ENCODE measurements around the gene PEX16. TPM values are rescaled to one million over a fixed set of nuclear protein-coding genes. Genes with fewer than 3 reads are reported as not detected.

PEX16 gene
- total RNA-seq, 1 donor from 2014 or later: 24.5 TPM

DNA sequence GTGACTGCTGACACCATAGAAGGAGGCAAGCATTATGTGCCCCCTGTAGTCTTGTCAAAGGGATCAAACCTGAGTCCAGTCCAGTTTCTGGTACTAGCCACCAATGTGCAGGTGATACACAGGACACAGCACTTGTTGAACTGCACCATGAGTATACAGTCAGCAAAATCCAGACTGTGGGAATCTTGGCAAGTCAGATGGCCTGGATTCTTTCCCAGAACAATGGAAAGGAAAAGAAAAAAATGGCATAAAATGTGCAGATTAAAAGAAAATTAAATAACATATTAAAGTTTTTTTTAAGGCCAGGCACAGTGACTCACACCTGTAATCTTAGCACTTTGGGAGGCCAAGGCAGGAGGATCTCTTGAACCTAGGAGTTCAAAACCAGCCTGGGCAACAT is 53.6 kb downstream of the PEX16 start:
- Mint-ChIP-seq H3K27me3 (ENCODE audit: unreplicated experiment) (no peaks in the 10 kb centered on the region), H3K4me3 (ENCODE audit: unreplicated experiment) (no peak overlapping the region), H3K36me3 (ENCODE audit: unreplicated experiment) (peaks cover 38% of the 10 kb centered on the region), H3K4me1 (ENCODE audit: unreplicated experiment) (peaks cover 15% of the 10 kb centered on the region), H3K27ac (ENCODE audit: unreplicated experiment) (no peak overlapping the region), H3K9me3 (ENCODE audit: unreplicated experiment) (no peaks in the 10 kb centered on the region)
- TF ChIP-seq, protein P1, sequence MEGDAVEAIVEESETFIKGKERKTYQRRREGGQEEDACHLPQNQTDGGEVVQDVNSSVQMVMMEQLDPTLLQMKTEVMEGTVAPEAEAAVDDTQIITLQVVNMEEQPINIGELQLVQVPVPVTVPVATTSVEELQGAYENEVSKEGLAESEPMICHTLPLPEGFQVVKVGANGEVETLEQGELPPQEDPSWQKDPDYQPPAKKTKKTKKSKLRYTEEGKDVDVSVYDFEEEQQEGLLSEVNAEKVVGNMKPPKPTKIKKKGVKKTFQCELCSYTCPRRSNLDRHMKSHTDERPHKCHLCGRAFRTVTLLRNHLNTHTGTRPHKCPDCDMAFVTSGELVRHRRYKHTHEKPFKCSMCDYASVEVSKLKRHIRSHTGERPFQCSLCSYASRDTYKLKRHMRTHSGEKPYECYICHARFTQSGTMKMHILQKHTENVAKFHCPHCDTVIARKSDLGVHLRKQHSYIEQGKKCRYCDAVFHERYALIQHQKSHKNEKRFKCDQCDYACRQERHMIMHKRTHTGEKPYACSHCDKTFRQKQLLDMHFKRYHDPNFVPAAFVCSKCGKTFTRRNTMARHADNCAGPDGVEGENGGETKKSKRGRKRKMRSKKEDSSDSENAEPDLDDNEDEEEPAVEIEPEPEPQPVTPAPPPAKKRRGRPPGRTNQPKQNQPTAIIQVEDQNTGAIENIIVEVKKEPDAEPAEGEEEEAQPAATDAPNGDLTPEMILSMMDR (IDR thresholded peaks at IDR 0.05): no peak
- no peak for DNase-seq (ENCODE audit: extremely low spot score, unreplicated experiment)

DNA sequence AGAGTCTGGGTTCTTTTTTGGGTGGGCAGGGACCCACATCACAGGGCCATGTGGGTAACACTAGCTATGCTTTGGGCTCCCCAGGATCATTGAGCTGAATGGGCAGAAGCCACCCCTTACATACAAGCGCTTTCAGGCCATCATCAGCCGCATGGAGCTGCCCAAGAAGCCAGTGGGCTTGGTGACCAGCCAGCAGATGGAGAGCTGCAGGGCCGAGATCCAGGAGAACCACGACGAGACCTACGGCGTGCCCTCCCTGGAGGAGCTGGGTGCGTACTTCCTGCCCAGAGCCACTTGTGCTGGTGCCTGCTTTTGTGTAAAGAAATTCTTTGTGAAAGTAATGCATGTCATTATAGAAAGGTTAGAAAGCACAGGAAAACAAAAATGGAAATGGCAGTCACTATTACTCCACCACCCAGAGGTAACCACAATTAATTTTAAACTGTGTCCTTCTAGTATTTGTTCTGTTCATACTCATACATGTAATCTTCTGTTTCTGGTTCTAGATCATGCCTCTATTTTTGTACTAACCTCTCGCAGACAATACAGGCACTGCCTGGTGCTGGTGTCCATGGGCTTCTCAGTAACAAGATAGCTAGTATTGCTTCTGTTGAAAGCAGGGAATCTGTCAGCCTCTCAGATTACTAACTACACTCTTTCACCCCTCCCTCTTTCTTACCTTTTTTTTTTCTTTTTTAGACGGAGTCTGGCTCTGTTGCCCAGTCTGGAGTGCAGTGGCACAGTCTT is 56.7 kb downstream of the PEX16 start:
- DNase-seq (ENCODE audit: extremely low spot score, unreplicated experiment): no peak
- H3K4me3 Mint-ChIP-seq (ENCODE audit: unreplicated experiment): no peak overlapping the region
- no peaks in the 10 kb centered on the region for H3K9me3 Mint-ChIP-seq (ENCODE audit: unreplicated experiment)
- peak overlapping the region; percentile 47 for H3K27ac Mint-ChIP-seq (ENCODE audit: unreplicated experiment)
- TF ChIP-seq, protein P1 (IDR thresholded peaks at IDR 0.05): no peak
- H3K27me3 Mint-ChIP-seq (ENCODE audit: unreplicated experiment): no peaks in the 10 kb centered on the region
- peaks cover 30% of the 10 kb centered on the region for H3K4me1 Mint-ChIP-seq (ENCODE audit: unreplicated experiment)
- H3K36me3 Mint-ChIP-seq (ENCODE audit: unreplicated experiment): peaks cover 40% of the 10 kb centered on the region

DNA sequence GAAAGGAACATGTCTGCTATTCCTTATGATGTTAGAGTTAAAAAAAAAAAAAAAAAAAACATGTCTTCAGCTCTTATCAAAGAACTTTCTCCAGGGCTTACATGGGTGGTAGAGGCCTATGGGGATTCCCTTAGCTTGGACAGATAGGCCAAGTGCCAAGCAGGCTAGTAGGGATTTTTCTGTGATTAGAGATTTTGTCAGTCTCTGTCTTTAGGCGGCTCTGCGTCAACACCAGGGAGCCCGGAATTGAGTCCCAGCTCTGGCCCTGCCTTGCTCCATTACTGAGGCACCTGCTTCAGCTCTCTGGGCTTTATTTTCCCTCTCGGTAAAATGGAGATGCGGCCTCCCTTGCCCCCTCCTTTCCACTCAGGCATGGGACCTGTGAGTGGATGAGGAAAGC is 57.3 kb downstream of the PEX16 start:
- H3K36me3 Mint-ChIP-seq (ENCODE audit: unreplicated experiment): peaks cover 35% of the 10 kb centered on the region
- no peaks in the 10 kb centered on the region for H3K9me3 Mint-ChIP-seq (ENCODE audit: unreplicated experiment)
- H3K4me1 Mint-ChIP-seq (ENCODE audit: unreplicated experiment): peaks cover 30% of the 10 kb centered on the region
- TF ChIP-seq, protein P1 (IDR thresholded peaks at IDR 0.05): no peak
- DNase-seq (ENCODE audit: extremely low spot score, unreplicated experiment): no peak
- peak overlapping the region; percentile 87 for H3K27ac Mint-ChIP-seq (ENCODE audit: unreplicated experiment)
- H3K27me3 Mint-ChIP-seq (ENCODE audit: unreplicated experiment): no peaks in the 10 kb centered on the region
- no peak overlapping the region for H3K4me3 Mint-ChIP-seq (ENCODE audit: unreplicated experiment)

Other genes starting within 250 kb of the PEX16 start
- gene SLC35C1, start 112.7 kb downstream of the PEX16 start, total RNA-seq: 17.5 and 18.0 TPM in 2 replicates
- gene CRY2, start 70.4 kb downstream of the PEX16 start, total RNA-seq: 18.2 and 18.6 TPM in 2 replicates
- 9.8 and 10.1 TPM in 2 replicates for gene MAPK8IP1, start 32.2 kb downstream of the PEX16 start, total RNA-seq
- gene FREY1, start 10.6 kb downstream of the PEX16 start, total RNA-seq: 0.81 and 1.5 TPM in 2 replicates
- not detected in 2 replicates for gene LARGE2, start 4.8 kb upstream of the PEX16 start, total RNA-seq
- gene PHF21A, start 203.6 kb upstream of the PEX16 start, total RNA-seq: 40.8 and 52.2 TPM in 2 replicates